ENCODE measurements around the gene ELK4.

ELK4 gene

GRCh38 chr1:205569411-205570172 is 62.2 kb downstream of the ELK4 start:
- no peak for TF ChIP-seq YY1 (IDR thresholded peaks at IDR 0.05; ENCODE audit: low read depth)
- TF ChIP-seq EP300 (IDR thresholded peaks at IDR 0.05; ENCODE audit: borderline replicate concordance), result no peak
- no peak for TF ChIP-seq EGR1 (IDR thresholded peaks at IDR 0.05)
- TF ChIP-seq RAD21 (IDR thresholded peaks at IDR 0.05; ENCODE audit: low read depth), result no peak
- no peak for TF ChIP-seq USF1 (IDR thresholded peaks at IDR 0.05)
- no peak for TF ChIP-seq ZBTB7A (IDR thresholded peaks at IDR 0.05; ENCODE audit: low read depth)

- TF ChIP-seq REST (IDR thresholded peaks at IDR 0.05; ENCODE audit: low read depth), result no peak
- TF ChIP-seq MAX (IDR thresholded peaks at IDR 0.05), result no peak; the same call in 1 of the 2 replicates
- no peak for TF ChIP-seq NFIC (IDR thresholded peaks at IDR 0.05)
- no peak for TF ChIP-seq TAF1 (IDR thresholded peaks at IDR 0.05; ENCODE audit: low read depth)
- no peak for TF ChIP-seq USF1 (IDR thresholded peaks at IDR 0.05)
- no peak for TF ChIP-seq FOXM1 (IDR thresholded peaks at IDR 0.05; ENCODE audit: borderline replicate concordance, low read depth)
- no peak for TF ChIP-seq YY1 (IDR thresholded peaks at IDR 0.05; ENCODE audit: low read depth)
- no peak for TF ChIP-seq TEAD4 (IDR thresholded peaks at IDR 0.05)
- no peak for TF ChIP-seq CREB1 (IDR thresholded peaks at IDR 0.05; ENCODE audit: low read depth)
- TF ChIP-seq EGR1 (IDR thresholded peaks at IDR 0.05), result no peak
Measured at GRCh38 chr1:205568469-205569361, 63.1 kb downstream of the ELK4 start.

- TF ChIP-seq FOXM1 (IDR thresholded peaks at IDR 0.05; ENCODE audit: borderline replicate concordance, low read depth), result no peak
- TF ChIP-seq REST (IDR thresholded peaks at IDR 0.05; ENCODE audit: low read depth), result no peak
- TF ChIP-seq NFIC (IDR thresholded peaks at IDR 0.05), result no peak
- no peak for TF ChIP-seq ZBTB7A (IDR thresholded peaks at IDR 0.05; ENCODE audit: low read depth)
- no peak for TF ChIP-seq CREB1 (IDR thresholded peaks at IDR 0.05; ENCODE audit: low read depth)
Measured at GRCh38 chr1:205568135-205568468, 63.7 kb downstream of the ELK4 start.

- no peak for TF ChIP-seq RAD21 (IDR thresholded peaks at IDR 0.05; ENCODE audit: low read depth)
- no peak for TF ChIP-seq EP300 (IDR thresholded peaks at IDR 0.05; ENCODE audit: borderline replicate concordance)
- TF ChIP-seq MAX (IDR thresholded peaks at IDR 0.05), result no peak
- no peak for TF ChIP-seq TEAD4 (IDR thresholded peaks at IDR 0.05)
- no peak for TF ChIP-seq TAF1 (IDR thresholded peaks at IDR 0.05; ENCODE audit: low read depth)
- TF ChIP-seq REST (IDR thresholded peaks at IDR 0.05; ENCODE audit: low read depth), result no peak
- no peak for TF ChIP-seq EGR1 (IDR thresholded peaks at IDR 0.05)
- no peak for TF ChIP-seq YY1 (IDR thresholded peaks at IDR 0.05; ENCODE audit: low read depth)
- no peak for TF ChIP-seq ZBTB7A (IDR thresholded peaks at IDR 0.05; ENCODE audit: low read depth)
- no peak for TF ChIP-seq FOXM1 (IDR thresholded peaks at IDR 0.05; ENCODE audit: borderline replicate concordance, low read depth)
- TF ChIP-seq CREB1 (IDR thresholded peaks at IDR 0.05; ENCODE audit: low read depth), result no peak
- TF ChIP-seq NFIC (IDR thresholded peaks at IDR 0.05), result no peak
- TF ChIP-seq TCF12 (IDR thresholded peaks at IDR 0.05; ENCODE audit: low read depth), result no peak
- no peak for TF ChIP-seq USF1 (IDR thresholded peaks at IDR 0.05)
- no peak for TF ChIP-seq CEBPB (IDR thresholded peaks at IDR 0.05)
Measured at GRCh38 chr1:205567716-205568115, 64.1 kb downstream of the ELK4 start.

All from Ishikawa (cell line).